ENCODE measurements around the gene RAC2. TPM values are rescaled to one million over a fixed set of nuclear protein-coding genes. Genes with fewer than 3 reads are reported as not detected.

Gene RAC2
- total and polyA plus RNA-seq, 2 of the 8 experiments (the other 6 are each of a cell fraction or from before 2014, with no cell fraction given) = 2.3 to 4.3 TPM

DNA sequence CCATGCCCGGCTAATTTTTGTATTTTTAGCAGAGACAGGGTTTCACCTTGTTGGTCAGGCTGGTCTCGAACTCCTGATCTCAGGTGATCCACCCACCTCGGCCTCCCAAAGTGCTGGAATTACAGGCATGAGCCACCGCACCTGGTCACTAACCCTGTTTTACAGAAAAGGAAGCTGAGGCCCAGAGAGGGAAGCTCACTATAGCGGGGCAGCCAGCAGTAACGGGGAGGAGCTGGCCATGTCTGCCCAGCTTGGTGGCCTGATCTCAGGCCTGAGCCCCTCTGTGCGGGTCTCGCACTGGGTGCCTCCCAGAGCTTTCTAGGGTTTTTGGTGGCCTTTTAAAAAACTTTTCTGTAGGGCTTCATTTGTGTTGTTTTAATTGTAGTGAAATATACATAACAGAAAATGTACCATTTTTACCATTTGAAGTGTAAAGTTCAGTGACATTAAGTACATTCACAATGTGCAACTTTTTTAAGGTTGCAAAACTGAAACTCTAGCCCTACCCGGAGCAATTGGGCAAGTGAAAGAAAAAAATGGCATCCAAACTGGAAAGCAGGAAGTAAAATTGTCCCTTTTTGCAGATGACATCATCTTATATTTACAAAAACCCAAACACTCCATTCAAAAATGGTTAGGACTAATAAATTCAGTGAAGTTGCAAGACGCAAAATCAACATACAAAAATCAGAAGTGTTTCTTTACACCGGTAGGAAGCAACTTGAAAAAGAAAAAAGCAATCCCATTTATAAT, 23.8 kb upstream of the RAC2 start:
- Histone ChIP-seq H3K14ac (ENCODE audit: insufficient read length) (no peak overlapping the region), H3K79me1 (ENCODE audit: low read depth, low read length) (no peaks in the 10 kb centered on the region), H4K8ac (ENCODE audit: extremely low read depth, insufficient read depth, low read length) (no peak overlapping the region), H3K4me2 (ENCODE audit: insufficient read depth in 1 of 2, low read depth in 2 of 2, low read length in 2 of 2) (no peak overlapping the region), H3K23ac (ENCODE audit: insufficient read length) (no peak overlapping the region), H3K9ac (replicated peaks in 1 of 4; ENCODE audit: extremely low read depth in 1 of 4, low read depth in 3 of 4, low read length in 3 of 4) (no peak overlapping the region), H2BK120ac (replicated peaks; ENCODE audit: low read depth, low read length) (no peak overlapping the region), H3K27ac (ENCODE audit: low read depth, low read length) (no peak overlapping the region), H3K23me2 (ENCODE audit: low read depth, low read length) (0 out of 2 replicates have a peak, but pooled peaks cover 2% of the 10 kb centered on the region), H2BK15ac (ENCODE audit: low read length) (no peak overlapping the region), H2BK20ac (ENCODE audit: low read length) (no peak overlapping the region), H2AFZ (ENCODE audit: low read length) (no peak overlapping the region), H3K4me1 (replicated peaks in 1 of 4; ENCODE audit: control insufficient read depth in 3 of 4, insufficient read depth in 4 of 4, low read length in 3 of 4) (peaks cover 0 to 2% (median 0%) of the 10 kb centered on the region in 4 experiments; a peak in 1 of 7 replicates), H3K4ac (replicated peaks; ENCODE audit: insufficient read length, low read depth, low read length) (no peak overlapping the region), H3K18ac (ENCODE audit: extremely low read depth, low read length) (no peak overlapping the region), H4K5ac (ENCODE audit: insufficient read length, low read depth, low read length) (no peak overlapping the region), H3K56ac (replicated peaks; ENCODE audit: insufficient read length, low read depth, low read length) (no peak overlapping the region), H3K36me3 (ENCODE audit: control insufficient read depth in 2 of 4, insufficient read depth in 4 of 4, low read length in 3 of 4) (no peaks in the 10 kb centered on the region), H3K27me3 (replicated peaks in 1 of 4; ENCODE audit: control insufficient read depth in 3 of 4, extremely low read depth in 1 of 4, insufficient read depth in 3 of 4, low read length in 3 of 4) (no peaks in the 10 kb centered on the region), H2BK5ac (ENCODE audit: low read depth, low read length) (no peak overlapping the region), H2AK5ac (ENCODE audit: low read depth, low read length) (no peak overlapping the region), H3K79me2 (ENCODE audit: control insufficient read depth in 1 of 2, insufficient read depth in 2 of 2, low read length in 2 of 2) (no peaks in the 10 kb centered on the region), H2BK12ac (ENCODE audit: low read depth, low read length) (no peak overlapping the region), H4K91ac (replicated peaks; ENCODE audit: insufficient read length, low read length) (no peak overlapping the region), H3K4me3 (ENCODE audit: extremely low read depth in 1 of 4, insufficient read depth in 2 of 4, low read depth in 3 of 4, low read length in 4 of 4) (no peak overlapping the region), H4K20me1 (replicated peaks in 1 of 2; ENCODE audit: control insufficient read depth in 1 of 2, insufficient read depth in 2 of 2, low read length in 2 of 2) (no peaks in the 10 kb centered on the region), H3K9me3 (ENCODE audit: insufficient read depth in 2 of 2, low read depth in 1 of 2, low read length in 1 of 2) (peaks cover 12% of the 10 kb centered on the region in 2 experiments)
- POLR2A ChIA-PET (ENCODE audit: partially characterized antibody) = no interaction called here
- CTCF ChIA-PET (ENCODE audit: partially characterized antibody) = interaction anchor here (0.7 to 6.9 kb wide), 28 partner anchors 7 to 412 kb away, joined by 3 to 48 read pairs (median 5); partner anchors contain the start of genes CYTH4 and RAC2
- FAIRE-seq (no peak), DNase-seq (ENCODE audit: low read depth in 1 of 2, low spot score in 2 of 2) (no peak)
- whole genome bisulfite sequencing, 2 experiments (ENCODE audit: extremely low coverage in 1 of 2, insufficient coverage in 1 of 2, insufficient read length in 1 of 2, insufficient replicate concordance in 2 of 2, low coverage in 1 of 2, low lambda C conversion rate in 2 of 2, missing lambda C conversion rate in 1 of 2) = 76% methylated on average over 11 of the region's 11 CpGs; no CpG with 5 or more reads in 1 of the 2 experiments
- TF ChIP-seq, protein P1, sequence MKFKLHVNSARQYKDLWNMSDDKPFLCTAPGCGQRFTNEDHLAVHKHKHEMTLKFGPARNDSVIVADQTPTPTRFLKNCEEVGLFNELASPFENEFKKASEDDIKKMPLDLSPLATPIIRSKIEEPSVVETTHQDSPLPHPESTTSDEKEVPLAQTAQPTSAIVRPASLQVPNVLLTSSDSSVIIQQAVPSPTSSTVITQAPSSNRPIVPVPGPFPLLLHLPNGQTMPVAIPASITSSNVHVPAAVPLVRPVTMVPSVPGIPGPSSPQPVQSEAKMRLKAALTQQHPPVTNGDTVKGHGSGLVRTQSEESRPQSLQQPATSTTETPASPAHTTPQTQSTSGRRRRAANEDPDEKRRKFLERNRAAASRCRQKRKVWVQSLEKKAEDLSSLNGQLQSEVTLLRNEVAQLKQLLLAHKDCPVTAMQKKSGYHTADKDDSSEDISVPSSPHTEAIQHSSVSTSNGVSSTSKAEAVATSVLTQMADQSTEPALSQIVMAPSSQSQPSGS (IDR thresholded peaks at IDR 0.05; ENCODE audit: low read length) = no peak
- TF ChIP-seq TAF1 (IDR thresholded peaks at IDR 0.05; ENCODE audit: low read depth, low read length) (no peak), SIN3A (conservative IDR thresholded peaks at IDR 0.05 in 1 of 2, IDR thresholded peaks at IDR 0.05 in 1 of 2; ENCODE audit: low read depth in 1 of 2, low read length in 2 of 2) (no peak), RAD21 (IDR thresholded peaks at IDR 0.05 in 1 of 2, conservative IDR thresholded peaks at IDR 0.05 in 1 of 2; ENCODE audit: low read depth in 2 of 2, low read length in 2 of 2) (no peak), SAP30 (IDR thresholded peaks at IDR 0.05; ENCODE audit: insufficient read depth, insufficient replicate concordance, low read length) (no peak), HDAC2 (IDR thresholded peaks at IDR 0.05; ENCODE audit: borderline replicate concordance in 1 of 2, low read depth in 2 of 2, low read length in 2 of 2) (no peak), CHD1 (IDR thresholded peaks at IDR 0.05; ENCODE audit: low read depth, low read length) (no peak)
- TF ChIP-seq, protein P2, sequence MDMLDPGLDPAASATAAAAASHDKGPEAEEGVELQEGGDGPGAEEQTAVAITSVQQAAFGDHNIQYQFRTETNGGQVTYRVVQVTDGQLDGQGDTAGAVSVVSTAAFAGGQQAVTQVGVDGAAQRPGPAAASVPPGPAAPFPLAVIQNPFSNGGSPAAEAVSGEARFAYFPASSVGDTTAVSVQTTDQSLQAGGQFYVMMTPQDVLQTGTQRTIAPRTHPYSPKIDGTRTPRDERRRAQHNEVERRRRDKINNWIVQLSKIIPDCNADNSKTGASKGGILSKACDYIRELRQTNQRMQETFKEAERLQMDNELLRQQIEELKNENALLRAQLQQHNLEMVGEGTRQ (IDR thresholded peaks at IDR 0.05; ENCODE audit: low read length) = no peak
